B cell (primary cell): Measurements from ENCODE around the gene FAM120AOS. TPM values are rescaled to one million over a fixed set of nuclear protein-coding genes. Genes with fewer than 3 reads are reported as not detected.

Source experiments
- ATAC-seq: fragments of 200-7000 bp; cut with Tn5 transposase; one replicate; pipeline ENCODE4 v1.10.0; 2021; ENCODE audit warnings: low read depth, mild to moderate bottlenecking, moderate number of reproducible peaks, moderate library complexity
- CTCF ChIA-PET: fragments of 350-600 bp; sonication (Branson Sonifier 250); formaldehyde crosslinking; loops from one replicate; lab custom pipeline; 2021; ENCODE audit warnings: antibody characterized with exemption, inconsistent platforms; lab: Charles Lee
- POLR2A ChIA-PET: fragments of 350-600 bp; sonication (Branson Sonifier 250); formaldehyde crosslinking; loops from one replicate; lab custom pipeline; 2021; ENCODE audit warnings: antibody characterized with exemption; lab: Charles Lee
- DNase-seq: peaks from one replicate; pipeline ENCODE4 v3.0.0; 2013
- H2AFZ ChIP-seq: 2 replicates; pipeline ENCODE4 v1.6.1; 2012; ENCODE audit warnings: mild to moderate bottlenecking, low read depth, low read length; ENCODE audit not compliant: insufficient read depth, poor library complexity, severe bottlenecking
- H3K27ac ChIP-seq, 2 donors: 1 replicate in 1 of 2; 2 replicates in 1 of 2; pipeline ENCODE4 v1.5.1; 2012 to 2013; ENCODE audit warnings: low read length in 2 of 2, mild to moderate bottlenecking in 2 of 2, moderate library complexity in 1 of 2
- H3K27me3 ChIP-seq, 4 experiments: fragments of 200-600 bp in 1 of 4; sonication (generic) in 1 of 4; replicated peaks in 1 of 4; 1 replicate in 2 of 4; 2 replicates in 2 of 4; pipeline versions ENCODE4 v1.6.1 to v1.7.0; 2013 to 2016; ENCODE audit warnings: low read length in 3 of 4, mild to moderate bottlenecking in 2 of 4, mixed read lengths in 1 of 4, moderate library complexity in 1 of 4; ENCODE audit not compliant: insufficient read depth in 4 of 4, control insufficient read depth in 3 of 4; ENCODE audit errors: control extremely low read depth in 1 of 4
- H3K36me3 ChIP-seq, 2 experiments: replicated peaks in 1 of 2; 1 replicate in 1 of 2; 2 replicates in 1 of 2; pipeline versions ENCODE4 v1.6.1 to v1.7.1; 2013; ENCODE audit warnings: low read length in 1 of 2; ENCODE audit not compliant: insufficient read depth in 2 of 2, control insufficient read depth in 1 of 2; ENCODE audit errors: control extremely low read depth in 1 of 2, extremely low read depth in 1 of 2
- H3K4me1 ChIP-seq, 2 donors: fragments of 200-600 bp in 1 of 2; sonication (generic) in 1 of 2; 1 replicate in 1 of 2; 2 replicates in 1 of 2; pipeline versions ENCODE4 v1.5.1 to v1.6.1; 2013 to 2017; ENCODE audit warnings: low read length in 2 of 2; ENCODE audit not compliant: control insufficient read depth in 2 of 2, insufficient read depth in 2 of 2
- H3K4me2 ChIP-seq: replicated peaks from 2 replicates; pipeline ENCODE3; 2012; ENCODE audit warnings: mild to moderate bottlenecking, low read depth, low read length; ENCODE audit not compliant: poor library complexity, severe bottlenecking
- H3K4me3 ChIP-seq, 5 experiments: fragments of 200-600 bp in 1 of 5; sonication (generic) in 1 of 5; 1 replicate in 3 of 5; 2 replicates in 2 of 5; pipeline versions ENCODE4 v1.5.1 to v1.7.0; 2011 to 2016; ENCODE audit warnings: low read length in 4 of 5, mild to moderate bottlenecking in 4 of 5, low read depth in 2 of 5, control low read depth in 1 of 5, moderate library complexity in 1 of 5; ENCODE audit not compliant: insufficient read depth in 1 of 5; ENCODE audit errors: control extremely low read depth in 1 of 5, extremely low read depth in 1 of 5
- H3K79me2 ChIP-seq: fragments of 200-600 bp; sonication (generic); one replicate; pipeline ENCODE4 v1.6.0; 2016; ENCODE audit warnings: low read length; ENCODE audit not compliant: control insufficient read depth, insufficient read depth
- H3K9ac ChIP-seq: fragments of 200-600 bp; sonication (generic); 2 replicates; pipeline ENCODE4 v1.6.1; 2017; ENCODE audit warnings: mild to moderate bottlenecking, low read length, moderate library complexity
- H3K9me3 ChIP-seq, 3 donors: one replicate each; pipeline versions ENCODE4 v1.6.1 to v1.7.1; 2013; ENCODE audit warnings: low read length in 2 of 3; ENCODE audit not compliant: control insufficient read depth in 2 of 3, insufficient read depth in 1 of 3; ENCODE audit errors: control extremely low read depth in 1 of 3
- H4K20me1 ChIP-seq: 2 replicates; pipeline ENCODE4 v1.6.0; 2012; ENCODE audit warnings: mild to moderate bottlenecking, low read length; ENCODE audit not compliant: insufficient read depth, control insufficient read depth, poor library complexity, severe bottlenecking
- H3K27ac Mint-ChIP-seq: one replicate; pipeline ENCODE4 v1.8.0; 2021; ENCODE audit warnings: mixed read lengths
- H3K27me3 Mint-ChIP-seq: one replicate; pipeline ENCODE4 v1.8.0; 2021; ENCODE audit warnings: mixed read lengths
- H3K4me1 Mint-ChIP-seq: one replicate; pipeline ENCODE4 v1.8.0; 2021; ENCODE audit warnings: mixed read lengths
- H3K4me3 Mint-ChIP-seq: one replicate; pipeline ENCODE4 v1.8.0; 2021; ENCODE audit warnings: mixed read lengths
- H3K9me3 Mint-ChIP-seq: one replicate; pipeline ENCODE4 v1.8.0; 2022; ENCODE audit warnings: mixed read lengths; ENCODE audit not compliant: insufficient read depth
- CTCF ChIP-seq: fragments of 200-600 bp; IDR thresholded peaks from one replicate; pipeline ENCODE4 v1.8.0; 2022; ENCODE audit warnings: antibody characterized with exemption, mild to moderate bottlenecking
- EZH2 ChIP-seq: IDR thresholded peaks from 2 replicates; pipeline ENCODE4 v1.6.1; 2012; ENCODE audit warnings: borderline replicate concordance, low read depth, mild to moderate bottlenecking, moderate library complexity, low read length; ENCODE audit not compliant: insufficient read depth, poor library complexity, severe bottlenecking
- WGBS: methylation state at CpG from one replicate; pipeline ENCODE4 v1.1.5; 2013; ENCODE audit warnings: missing lambda C conversion rate; ENCODE audit not compliant: insufficient coverage; 5-methylcytosine and 5-hydroxymethylcytosine counted together
- intact Hi-C: fragments of 100-400 bp; cut with micrococcal nuclease; formaldehyde crosslinking; loops from one replicate; pipeline ENCODE4 v1.10.0; 2022
- polyA plus RNA-seq: library from polyadenylated mRNA; depleted of rRNA; stranded (reverse); fragments of >200 nt; gene quantifications from 2 replicates; pipeline ENCODE4 v1.2.3, GENCODE V29; 2012
- total RNA-seq, 2 donors: library from RNA; stranded (reverse); fragments of 120-200 nt in 1 of 2; gene quantifications; 1 replicate in 1 of 2; 2 replicates in 1 of 2; pipeline versions ENCODE4 v1.2.3 to v1.2.4, GENCODE V29; 2013 to 2022

The FAM120AOS gene
- total and polyA plus RNA-seq, 2 donors (not counting 1 experiment from before 2014, with no cell fraction given) = 36.0 to 47.8 TPM

- no peak for ATAC-seq
- WGBS = 63% methylated on average over 3 of the region's 4 CpGs
Observed at GRCh38 chr9:93501406-93501805, 48.0 kb upstream of the FAM120AOS start.

More at GRCh38 chr9:93501406-93501805, 48.0 kb upstream of the FAM120AOS start:
- intact Hi-C loops = no loop called here
- H3K27me3 ChIP-seq = no peaks in the 10 kb centered on the region
- Mint-ChIP-seq H3K4me3 (peak overlapping the region; percentile 41), H3K4me1 (peaks cover 45% of the 10 kb centered on the region), H3K9me3 (no peaks in the 10 kb centered on the region), H3K27me3 (no peaks in the 10 kb centered on the region), H3K27ac (peak overlapping the region; percentile 8)
- H3K27ac ChIP-seq = peak overlapping the region in 1 of 2 donors; percentile 61
- ChIA-PET CTCF (no interaction called here), POLR2A (no interaction called here)
- H4K20me1 ChIP-seq = peaks cover 24% of the 10 kb centered on the region
- TF ChIP-seq CTCF = no peak
- TF ChIP-seq EZH2 = no peak
- peak overlapping the region; percentile 35 for H2AFZ ChIP-seq
- H3K36me3 ChIP-seq = peaks cover 4 to 39% of the 10 kb centered on the region in 2 experiments
- peaks cover 21 to 32% of the 10 kb centered on the region in 2 donors for H3K4me1 ChIP-seq
- peaks cover 23% of the 10 kb centered on the region for H3K79me2 ChIP-seq
- H3K9me3 ChIP-seq = no peaks in the 10 kb centered on the region
- H3K9ac ChIP-seq = no peak overlapping the region
- peak overlapping the region; percentile 39 for H3K4me2 ChIP-seq
- peak; percentile 21 for DNase-seq
- H3K4me3 ChIP-seq = peak overlapping the region in 1 of 5 experiments; percentile 36
